T-helper 2 cell treated with Interferon-gamma antibody and Interleukin-4, amounts not matched to agents 5 μg/mL and 100 μg/mL, for 36 hours (primary cell): ENCODE measurements around the gene NKTR.

Experiments used
- DNase-seq: peaks from one replicate; pipeline ENCODE4 v3.0.0; 2021; ENCODE audit warnings: low spot score
- H3K27ac Mint-ChIP-seq: one replicate; pipeline ENCODE4 v1.8.0; 2021; ENCODE audit warnings: mild to moderate bottlenecking, mixed read lengths
- H3K27me3 Mint-ChIP-seq: one replicate; pipeline ENCODE4 v1.8.0; 2021; ENCODE audit warnings: low read depth, mixed read lengths
- H3K36me3 Mint-ChIP-seq: one replicate; pipeline ENCODE4 v1.8.0; 2021; ENCODE audit warnings: low read depth, mixed read lengths
- H3K4me1 Mint-ChIP-seq: one replicate; pipeline ENCODE4 v1.8.0; 2021; ENCODE audit warnings: low read depth, mixed read lengths
- H3K4me3 Mint-ChIP-seq: one replicate; pipeline ENCODE4 v1.8.0; 2022; ENCODE audit warnings: mild to moderate bottlenecking, moderate library complexity, mixed read lengths
- H3K9me3 Mint-ChIP-seq: one replicate; pipeline ENCODE4 v1.8.0; 2021; ENCODE audit warnings: mixed read lengths

Gene NKTR

GRCh38 chr3:42658091-42658770 lies 57.7 kb downstream of the NKTR start:
- Mint-ChIP-seq H3K4me1 (peaks cover 4% of the 10 kb centered on the region), H3K9me3 (no peaks in the 10 kb centered on the region), H3K4me3 (no peak overlapping the region), H3K27me3 (peaks cover 18% of the 10 kb centered on the region), H3K36me3 (no peaks in the 10 kb centered on the region), H3K27ac (no peak overlapping the region)
- DNase-seq: no peak

DNA sequence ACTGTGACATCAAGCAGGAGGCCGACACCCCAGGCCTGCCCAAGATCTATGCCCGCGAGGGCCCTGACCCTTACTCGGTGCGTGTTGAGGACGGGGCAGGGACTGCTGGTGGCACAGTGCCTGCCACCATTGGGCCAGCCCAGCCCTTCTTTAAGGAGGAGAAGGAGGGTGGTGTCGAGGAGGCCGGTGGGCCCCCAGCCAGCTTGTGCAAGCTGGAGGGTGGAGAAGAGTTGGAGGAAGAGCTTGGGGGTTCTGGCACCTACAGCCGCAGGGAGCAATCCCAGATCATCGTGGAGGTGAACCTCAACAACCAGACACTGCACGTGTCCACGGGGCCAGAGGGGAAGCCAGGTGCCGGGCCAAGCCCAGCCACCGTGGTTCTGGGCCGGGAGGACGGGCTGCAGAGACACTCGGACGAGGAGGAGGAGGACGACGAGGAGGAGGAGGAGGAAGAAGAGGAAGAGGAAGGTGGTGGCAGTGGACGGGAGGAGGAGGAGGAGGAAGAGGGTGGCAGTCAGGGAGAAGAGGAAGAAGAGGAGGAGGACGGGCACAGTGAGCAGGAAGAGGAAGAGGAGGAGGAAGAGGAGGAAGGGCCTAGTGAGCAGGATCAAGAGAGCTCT lies 58.4 kb downstream of the NKTR start:
- no peaks in the 10 kb centered on the region for H3K36me3 Mint-ChIP-seq
- H3K4me1 Mint-ChIP-seq: peaks cover under 1% of the 10 kb centered on the region
- H3K27me3 Mint-ChIP-seq: peaks cover 12% of the 10 kb centered on the region
- H3K9me3 Mint-ChIP-seq: no peaks in the 10 kb centered on the region
- no peak for DNase-seq
- H3K27ac Mint-ChIP-seq: no peak overlapping the region
- H3K4me3 Mint-ChIP-seq: no peak overlapping the region

DNA sequence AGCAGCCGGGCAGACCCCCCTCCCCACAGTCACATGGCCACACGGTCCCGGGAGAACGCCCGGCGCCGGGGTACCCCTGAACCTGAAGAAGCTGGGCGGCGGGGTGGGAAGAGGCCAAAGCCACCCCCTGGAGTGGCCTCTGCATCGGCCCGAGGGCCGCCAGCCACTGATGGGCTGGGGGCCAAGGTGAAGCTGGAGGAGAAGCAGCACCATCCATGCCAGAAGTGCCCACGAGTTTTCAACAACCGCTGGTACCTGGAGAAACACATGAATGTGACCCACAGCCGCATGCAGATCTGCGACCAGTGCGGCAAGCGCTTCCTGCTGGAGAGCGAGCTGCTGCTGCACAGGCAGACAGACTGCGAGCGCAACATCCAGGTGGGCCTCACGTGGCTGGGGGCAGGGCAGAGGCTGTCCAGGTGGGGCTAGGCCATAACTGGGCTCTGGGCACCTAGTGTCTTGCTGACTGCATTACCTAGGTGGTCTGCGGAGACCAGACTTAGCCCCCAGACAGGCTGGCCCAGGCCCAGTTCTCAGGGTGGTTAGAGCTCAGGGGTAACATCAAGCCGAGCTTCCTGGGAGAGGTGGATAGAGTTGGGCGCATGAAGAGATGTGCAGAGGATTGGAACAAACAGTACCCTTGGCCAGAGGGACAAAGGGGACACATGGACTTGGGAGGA lies 59.1 kb downstream of the NKTR start:
- H3K4me1 Mint-ChIP-seq: no peaks in the 10 kb centered on the region
- H3K9me3 Mint-ChIP-seq: no peaks in the 10 kb centered on the region
- no peaks in the 10 kb centered on the region for H3K36me3 Mint-ChIP-seq
- no peak overlapping the region for H3K27ac Mint-ChIP-seq
- H3K27me3 Mint-ChIP-seq: peaks cover 11% of the 10 kb centered on the region
- H3K4me3 Mint-ChIP-seq: no peak overlapping the region
- no peak for DNase-seq

DNA sequence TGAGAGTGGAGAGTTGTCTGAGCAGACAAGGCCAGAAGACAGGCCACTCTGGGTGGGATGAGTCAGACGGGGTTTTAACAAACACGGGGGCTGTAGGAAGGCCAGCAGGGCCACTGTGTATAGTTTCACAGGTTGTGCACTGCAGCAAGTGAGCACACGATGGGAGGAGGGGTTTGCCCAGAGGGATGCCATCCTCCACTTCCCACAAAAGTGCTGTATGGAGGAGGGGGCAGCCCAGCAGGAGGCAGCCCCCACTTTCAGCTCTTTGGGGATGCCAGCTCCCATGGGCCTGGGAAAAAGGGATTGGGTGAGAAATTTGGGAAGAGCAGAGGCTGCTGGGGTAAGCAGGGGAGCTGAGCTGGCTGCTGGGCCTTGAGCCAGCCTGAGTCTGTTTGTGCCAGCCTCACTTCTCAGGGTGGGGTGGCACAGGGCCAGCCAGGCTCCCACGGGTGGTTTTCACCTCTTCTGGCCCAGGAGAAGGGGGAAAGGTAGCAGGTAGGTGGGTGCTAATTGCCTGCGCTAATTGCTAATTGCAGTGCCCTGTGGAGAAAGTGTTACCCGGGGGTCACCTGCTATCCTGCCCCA lies 59.7 kb downstream of the NKTR start:
- H3K27me3 Mint-ChIP-seq: peaks cover 7% of the 10 kb centered on the region
- no peak overlapping the region for H3K4me3 Mint-ChIP-seq
- no peaks in the 10 kb centered on the region for H3K36me3 Mint-ChIP-seq
- H3K4me1 Mint-ChIP-seq: no peaks in the 10 kb centered on the region
- no peaks in the 10 kb centered on the region for H3K9me3 Mint-ChIP-seq
- H3K27ac Mint-ChIP-seq: no peak overlapping the region
- DNase-seq: no peak

DNA sequence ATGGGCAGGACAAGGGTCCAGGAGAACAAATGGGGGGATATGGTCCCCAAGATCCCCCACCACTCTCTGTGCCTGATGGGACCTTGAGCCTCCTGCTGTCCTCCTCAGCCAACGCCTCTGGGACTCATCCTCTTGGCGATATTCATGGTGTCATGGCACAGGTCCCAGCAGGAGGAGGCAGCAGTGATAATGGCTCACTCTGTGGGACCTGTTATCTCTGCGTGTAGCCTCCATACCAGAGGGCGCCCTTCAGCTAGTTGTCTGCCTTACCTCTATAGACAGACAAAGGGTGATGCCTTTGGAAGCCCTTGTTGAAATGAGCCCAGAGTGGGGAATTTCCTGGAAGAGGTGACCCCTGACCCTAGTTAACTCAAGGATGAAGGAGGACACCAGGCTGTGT lies 60.4 kb downstream of the NKTR start:
- H3K36me3 Mint-ChIP-seq: no peaks in the 10 kb centered on the region
- no peaks in the 10 kb centered on the region for H3K4me1 Mint-ChIP-seq
- H3K27me3 Mint-ChIP-seq: peaks cover 6% of the 10 kb centered on the region
- no peaks in the 10 kb centered on the region for H3K9me3 Mint-ChIP-seq
- no peak overlapping the region for H3K4me3 Mint-ChIP-seq
- no peak for DNase-seq
- H3K27ac Mint-ChIP-seq: no peak overlapping the region

DNA sequence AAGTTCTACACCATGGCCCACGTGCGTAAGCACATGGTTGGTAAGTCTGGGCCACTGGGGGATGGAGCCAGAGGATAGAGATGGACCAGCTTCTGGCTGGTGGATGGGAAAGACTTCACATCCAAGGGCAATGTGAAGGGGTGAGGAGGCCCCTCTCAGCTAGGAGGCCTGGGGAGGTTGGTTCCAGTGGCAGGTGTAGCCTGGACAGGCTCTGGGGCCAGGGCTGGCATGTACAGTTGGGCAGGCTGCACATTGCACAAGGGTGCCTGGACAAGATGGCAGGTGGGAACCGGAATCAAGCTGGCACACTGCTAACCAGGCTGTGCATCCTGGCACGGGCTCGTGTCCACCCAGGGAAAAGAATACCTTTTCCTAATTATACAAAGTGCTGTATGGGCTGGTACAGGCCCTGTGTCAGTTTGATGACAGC lies 61.1 kb downstream of the NKTR start:
- Mint-ChIP-seq H3K36me3 (no peaks in the 10 kb centered on the region), H3K4me1 (no peaks in the 10 kb centered on the region), H3K9me3 (no peaks in the 10 kb centered on the region), H3K27ac (no peak overlapping the region), H3K27me3 (no peaks in the 10 kb centered on the region), H3K4me3 (no peak overlapping the region)
- DNase-seq: no peak

DNA sequence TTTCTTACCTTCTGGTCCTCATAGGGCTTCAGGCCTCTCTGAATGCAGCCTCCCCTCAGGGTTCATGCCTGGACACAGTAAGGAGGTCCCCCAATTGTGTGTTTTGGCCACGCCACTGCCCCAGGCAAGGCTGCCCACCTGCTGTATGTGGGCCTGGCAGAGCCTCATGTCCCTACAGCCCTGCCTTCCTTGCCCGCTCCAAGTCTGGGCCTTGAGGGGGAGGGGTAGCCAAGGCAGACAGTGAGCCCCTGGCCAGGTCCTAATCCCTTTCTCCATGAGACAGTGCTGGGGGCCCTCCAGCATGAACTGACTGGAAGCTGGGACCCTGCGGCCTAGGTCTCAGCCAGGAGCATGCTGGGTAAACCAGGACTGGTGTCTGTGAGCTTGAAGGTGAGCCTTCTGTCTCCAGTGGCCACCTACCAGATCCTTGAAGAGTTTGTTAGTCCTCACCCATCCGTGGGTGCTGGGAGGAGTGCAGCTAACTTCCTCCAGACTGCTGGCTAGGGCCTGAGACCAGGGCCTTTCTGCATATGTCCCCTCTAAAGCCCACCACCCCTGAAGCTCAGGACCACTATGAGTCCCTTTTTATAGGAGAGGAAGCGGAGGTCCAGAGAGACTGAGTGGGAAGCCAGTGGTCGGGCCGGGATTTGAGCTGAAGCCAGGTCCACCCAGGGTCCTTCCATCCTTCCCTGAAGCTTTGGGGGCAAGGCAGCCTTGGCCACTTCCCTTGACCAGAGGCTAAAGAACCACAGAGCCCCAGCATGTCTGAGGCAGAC lies 61.7 kb downstream of the NKTR start:
- no peak for DNase-seq
- no peaks in the 10 kb centered on the region for H3K27me3 Mint-ChIP-seq
- no peaks in the 10 kb centered on the region for H3K4me1 Mint-ChIP-seq
- H3K36me3 Mint-ChIP-seq: no peaks in the 10 kb centered on the region
- H3K4me3 Mint-ChIP-seq: no peak overlapping the region
- H3K9me3 Mint-ChIP-seq: no peaks in the 10 kb centered on the region
- no peak overlapping the region for H3K27ac Mint-ChIP-seq

GRCh38 chr3:42662813-42663535 lies 62.5 kb downstream of the NKTR start:
- H3K27me3 Mint-ChIP-seq: no peaks in the 10 kb centered on the region
- H3K9me3 Mint-ChIP-seq: no peaks in the 10 kb centered on the region
- no peaks in the 10 kb centered on the region for H3K36me3 Mint-ChIP-seq
- H3K4me3 Mint-ChIP-seq: no peak overlapping the region
- no peaks in the 10 kb centered on the region for H3K4me1 Mint-ChIP-seq
- DNase-seq: no peak
- H3K27ac Mint-ChIP-seq: no peak overlapping the region

- no peak overlapping the region for H3K27ac Mint-ChIP-seq
- H3K36me3 Mint-ChIP-seq: no peaks in the 10 kb centered on the region
- H3K4me1 Mint-ChIP-seq: no peaks in the 10 kb centered on the region
- no peaks in the 10 kb centered on the region for H3K27me3 Mint-ChIP-seq
- H3K9me3 Mint-ChIP-seq: peaks cover under 1% of the 10 kb centered on the region
- no peak overlapping the region for H3K4me3 Mint-ChIP-seq
- no peak for DNase-seq
Observed at GRCh38 chr3:42663581-42664437, 63.3 kb downstream of the NKTR start.

DNA sequence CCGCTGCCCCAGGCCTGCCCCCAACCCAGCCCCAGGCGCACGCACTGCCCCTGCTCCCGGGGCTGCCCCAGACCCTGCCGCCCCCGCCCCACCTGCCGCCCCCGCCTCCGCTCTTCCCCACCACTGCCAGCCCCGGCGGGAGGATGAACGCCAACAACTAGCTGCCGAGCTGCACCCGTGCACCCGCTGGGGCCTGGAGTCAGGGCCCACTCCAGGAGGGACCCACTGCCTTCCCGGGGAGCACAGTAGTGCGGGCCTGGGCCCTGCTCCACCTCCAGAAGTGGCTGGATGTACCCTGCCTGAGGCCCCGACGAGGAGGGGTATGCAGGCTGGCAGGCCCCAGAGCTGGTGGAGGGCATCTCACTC lies 63.9 kb downstream of the NKTR start:
- no peaks in the 10 kb centered on the region for H3K4me1 Mint-ChIP-seq
- peaks cover 3% of the 10 kb centered on the region for H3K9me3 Mint-ChIP-seq
- no peaks in the 10 kb centered on the region for H3K27me3 Mint-ChIP-seq
- DNase-seq: no peak
- H3K27ac Mint-ChIP-seq: no peak overlapping the region
- H3K4me3 Mint-ChIP-seq: no peak overlapping the region
- H3K36me3 Mint-ChIP-seq: no peaks in the 10 kb centered on the region

DNA sequence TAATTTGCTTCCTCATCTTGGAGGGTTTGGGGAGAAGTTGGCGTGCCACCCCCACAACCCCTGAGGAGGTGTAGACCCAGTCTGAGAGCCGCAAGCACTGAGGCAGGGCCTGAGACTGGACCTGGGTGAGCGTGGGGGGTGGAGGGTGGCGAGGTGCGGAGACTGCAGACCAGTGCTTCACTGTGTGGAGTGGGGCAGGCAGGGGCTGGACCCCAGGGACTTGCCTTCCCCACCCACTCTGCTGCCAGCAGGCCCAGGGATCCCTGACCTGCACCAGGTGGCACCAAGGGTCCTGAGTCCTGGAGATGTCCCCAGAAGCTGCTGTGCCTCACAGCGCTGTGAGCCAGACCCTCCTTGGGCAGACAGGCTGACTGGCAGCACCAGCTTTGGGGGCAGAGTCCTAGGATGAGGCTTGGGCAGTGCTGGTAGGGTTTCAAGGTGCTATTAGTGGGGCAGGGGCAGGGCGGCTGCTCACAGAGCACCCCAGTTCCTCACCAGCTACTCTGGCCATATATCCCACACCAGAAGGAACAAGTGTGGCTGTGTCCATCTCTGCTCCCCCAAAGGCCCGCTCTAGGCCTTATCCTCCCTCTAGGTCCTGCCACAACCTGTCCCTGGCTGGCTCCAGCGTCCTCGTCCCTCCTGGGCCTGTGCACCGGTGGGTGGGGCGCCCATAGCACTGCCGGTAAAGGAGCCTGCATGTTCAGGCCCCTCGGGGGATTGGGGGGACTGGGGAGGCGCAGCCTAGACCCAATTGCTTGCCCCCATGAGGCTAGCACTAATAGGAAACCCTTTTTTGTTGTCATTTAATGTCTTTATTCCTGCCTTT lies 64.8 kb downstream of the NKTR start:
- Mint-ChIP-seq H3K27ac (no peak overlapping the region), H3K27me3 (no peaks in the 10 kb centered on the region), H3K4me3 (no peak overlapping the region), H3K9me3 (peaks cover 3% of the 10 kb centered on the region), H3K36me3 (no peaks in the 10 kb centered on the region), H3K4me1 (no peaks in the 10 kb centered on the region)
- DNase-seq: no peak

DNA sequence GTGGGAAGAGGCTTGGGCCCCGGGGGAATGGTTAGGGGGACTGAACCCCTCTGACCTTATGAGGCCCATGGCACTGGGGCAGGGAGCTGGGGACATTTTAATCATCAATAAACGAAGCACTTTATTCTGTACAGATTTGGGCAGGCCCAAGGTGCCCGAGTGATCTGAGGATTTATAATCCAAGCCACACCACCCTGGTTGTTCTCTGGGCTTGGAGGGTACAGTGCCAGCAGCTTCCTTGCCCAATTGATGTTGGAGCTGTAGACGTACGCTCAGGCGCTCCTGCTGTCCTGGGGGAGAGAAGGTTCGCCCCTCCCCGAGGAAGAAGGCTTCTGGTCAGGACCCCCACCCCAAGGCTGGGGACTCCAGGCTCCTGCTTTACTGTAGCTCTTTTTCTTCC lies 65.5 kb downstream of the NKTR start:
- Mint-ChIP-seq H3K27me3 (no peaks in the 10 kb centered on the region), H3K4me1 (no peaks in the 10 kb centered on the region), H3K36me3 (no peaks in the 10 kb centered on the region), H3K4me3 (no peak overlapping the region), H3K27ac (no peak overlapping the region), H3K9me3 (peaks cover 3% of the 10 kb centered on the region)
- DNase-seq: no peak
